ENCODE results near the gene ABCG2. TPM values are rescaled to one million over a fixed set of nuclear protein-coding genes. Genes with fewer than 3 reads are reported as not detected.
A peak's percentile ranks its signal among the peaks of the same experiment; 100 is the strongest.

Gene ABCG2
- total and polyA plus RNA-seq, 11 donors = 0.27 to 8.0 (median 2.7) TPM

DNA sequence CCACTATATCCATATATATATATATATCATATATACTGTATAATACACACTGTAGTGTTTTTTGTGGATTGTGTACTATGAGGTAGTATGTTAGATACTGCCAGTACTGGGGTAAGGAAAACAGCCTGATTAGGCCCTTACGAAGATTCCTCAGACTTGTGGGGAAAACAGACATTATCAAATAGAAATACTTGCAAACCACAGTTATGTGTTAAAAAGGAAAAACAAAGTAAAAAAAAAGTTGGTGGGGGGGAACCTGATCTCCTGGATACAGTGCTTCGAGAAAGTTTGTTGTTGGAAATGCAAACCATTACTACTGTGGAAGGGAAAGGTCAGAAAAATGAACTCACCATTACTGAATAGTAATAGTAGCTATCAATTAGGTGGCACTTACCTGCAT is 98.0 kb downstream of the ABCG2 start:
- intact Hi-C loops (cut with DNase I) = no loop called here
- TF ChIP-seq, protein P1, sequence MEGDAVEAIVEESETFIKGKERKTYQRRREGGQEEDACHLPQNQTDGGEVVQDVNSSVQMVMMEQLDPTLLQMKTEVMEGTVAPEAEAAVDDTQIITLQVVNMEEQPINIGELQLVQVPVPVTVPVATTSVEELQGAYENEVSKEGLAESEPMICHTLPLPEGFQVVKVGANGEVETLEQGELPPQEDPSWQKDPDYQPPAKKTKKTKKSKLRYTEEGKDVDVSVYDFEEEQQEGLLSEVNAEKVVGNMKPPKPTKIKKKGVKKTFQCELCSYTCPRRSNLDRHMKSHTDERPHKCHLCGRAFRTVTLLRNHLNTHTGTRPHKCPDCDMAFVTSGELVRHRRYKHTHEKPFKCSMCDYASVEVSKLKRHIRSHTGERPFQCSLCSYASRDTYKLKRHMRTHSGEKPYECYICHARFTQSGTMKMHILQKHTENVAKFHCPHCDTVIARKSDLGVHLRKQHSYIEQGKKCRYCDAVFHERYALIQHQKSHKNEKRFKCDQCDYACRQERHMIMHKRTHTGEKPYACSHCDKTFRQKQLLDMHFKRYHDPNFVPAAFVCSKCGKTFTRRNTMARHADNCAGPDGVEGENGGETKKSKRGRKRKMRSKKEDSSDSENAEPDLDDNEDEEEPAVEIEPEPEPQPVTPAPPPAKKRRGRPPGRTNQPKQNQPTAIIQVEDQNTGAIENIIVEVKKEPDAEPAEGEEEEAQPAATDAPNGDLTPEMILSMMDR (IDR thresholded peaks at IDR 0.05) = no peak
- TF ChIP-seq POLR2A (IDR thresholded peaks at IDR 0.05) = no peak
- H3K4me1 ChIP-seq = peaks cover 0 to 9% (median 0%) of the 10 kb centered on the region in 12 donors
- no peak overlapping the region for H3K27ac ChIP-seq
- WGBS, 4 donors = 88 to 94% (median 90%) methylated on average over 2 of the region's 2 CpGs
- ATAC-seq (no peak), DNase-seq (no peak)
- H3K27me3 ChIP-seq = no peaks in the 10 kb centered on the region
- no peak overlapping the region for H3K4me3 ChIP-seq
- H3K9me3 ChIP-seq = no peaks in the 10 kb centered on the region
- peaks cover 0 to 96% (median 74%) of the 10 kb centered on the region in 9 donors for H3K36me3 ChIP-seq

DNA sequence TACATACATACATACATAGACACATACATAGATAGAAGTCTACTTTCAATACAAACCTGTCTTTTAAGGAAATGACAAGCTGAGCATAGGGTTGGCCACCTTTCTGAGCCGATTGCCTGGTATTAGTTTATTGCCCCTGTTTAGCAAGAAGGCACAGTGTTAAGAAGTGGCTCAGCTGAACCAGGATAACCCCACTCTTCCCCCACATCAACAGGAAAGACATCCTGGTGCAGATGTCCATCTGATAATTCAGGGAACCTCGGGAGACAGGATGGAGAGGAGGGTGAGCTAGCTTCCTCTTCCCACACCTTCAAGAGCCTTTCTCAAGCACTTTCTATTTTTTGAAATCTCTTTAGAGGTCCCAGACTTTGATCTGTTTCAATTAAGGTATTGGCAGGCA is 98.7 kb downstream of the ABCG2 start:
- Histone ChIP-seq H3K4me1 (peaks cover 0 to 9% (median 0%) of the 10 kb centered on the region in 12 donors), H3K36me3 (peaks cover 0 to 96% (median 74%) of the 10 kb centered on the region in 9 donors), H3K9me3 (no peaks in the 10 kb centered on the region), H3K27me3 (no peaks in the 10 kb centered on the region), H3K4me3 (no peak overlapping the region), H3K27ac (no peak overlapping the region)
- DNase-seq (no peak), ATAC-seq (no peak)
- 33 to 53% (median 39%) methylated on average over 2 of the region's 2 CpGs for WGBS, 4 donors
- intact Hi-C loops (cut with DNase I) = no loop called here
- TF ChIP-seq, protein P1 (IDR thresholded peaks at IDR 0.05) = no peak
- TF ChIP-seq POLR2A (IDR thresholded peaks at IDR 0.05) = no peak

DNA sequence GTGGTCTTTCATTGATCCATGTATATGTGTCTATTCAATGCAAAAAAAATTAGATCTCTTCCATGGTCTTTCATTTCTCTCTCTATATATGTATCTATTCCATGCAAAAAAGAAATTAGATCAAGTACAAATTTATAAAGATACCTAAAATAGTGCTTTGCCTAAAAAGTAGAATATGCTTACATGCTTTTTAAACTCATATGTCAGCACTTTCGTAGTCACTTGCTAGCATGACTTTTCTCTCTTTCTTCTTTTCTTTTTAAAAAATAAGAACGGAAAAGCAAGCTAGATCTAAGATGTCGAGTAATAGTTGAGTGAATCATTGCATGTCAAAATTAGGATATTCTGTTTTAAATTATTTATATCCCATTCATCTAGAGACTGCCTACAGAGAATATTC is 100.1 kb downstream of the ABCG2 start:
- intact Hi-C loops (cut with DNase I) = no loop called here
- DNase-seq = no peak
- Histone ChIP-seq H3K9me3 (no peaks in the 10 kb centered on the region), H3K36me3 (peaks cover 0 to 94% (median 60%) of the 10 kb centered on the region in 9 donors), H3K27ac (no peak overlapping the region), H3K4me1 (peaks cover 0 to 9% (median 0%) of the 10 kb centered on the region in 12 donors), H3K27me3 (no peaks in the 10 kb centered on the region), H3K4me3 (no peak overlapping the region)
- no peak for ATAC-seq
- 95 to 98% (median 97%) methylated on average over 3 of the region's 3 CpGs for WGBS, 4 donors
- TF ChIP-seq POLR2A (IDR thresholded peaks at IDR 0.05) = no peak
- TF ChIP-seq, protein P1 (IDR thresholded peaks at IDR 0.05) = no peak

DNA sequence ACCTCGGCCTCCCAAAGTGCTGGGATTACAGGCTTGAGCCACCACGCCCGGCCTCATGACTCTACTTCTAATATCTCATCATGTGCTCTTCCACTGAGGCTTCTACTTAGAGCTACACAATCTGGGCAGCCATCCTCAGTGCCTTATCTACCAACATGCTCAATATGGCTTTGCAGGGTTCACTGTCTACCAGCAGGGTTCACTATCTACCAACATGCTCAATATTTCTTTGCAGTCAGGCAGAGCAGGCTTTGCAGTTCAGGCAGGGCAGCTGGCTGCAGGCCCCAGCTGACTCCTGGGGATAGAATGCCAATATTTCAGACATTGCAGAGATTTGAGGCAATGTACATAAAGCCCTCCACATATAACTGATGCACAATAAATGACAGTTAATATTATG is 103.5 kb downstream of the ABCG2 start:
- intact Hi-C loops (cut with DNase I) = no loop called here
- 64 to 93% (median 89%) methylated on average over 3 of the region's 3 CpGs for WGBS, 4 donors
- Histone ChIP-seq H3K4me1 (peaks cover 0 to 5% (median 0%) of the 10 kb centered on the region in 12 donors), H3K4me3 (no peak overlapping the region), H3K27ac (no peak overlapping the region), H3K9me3 (no peaks in the 10 kb centered on the region), H3K27me3 (no peaks in the 10 kb centered on the region), H3K36me3 (peaks cover 0 to 96% (median 76%) of the 10 kb centered on the region in 9 donors)
- peak in 2 of 5 donors; percentile 15 to 30 for DNase-seq
- ATAC-seq = peak; percentile 58 to 96 (median 81)
- TF ChIP-seq, protein P1 (IDR thresholded peaks at IDR 0.05) = peak in 10 of 12 donors; percentile 14 to 52 (median 36)
- TF ChIP-seq POLR2A (IDR thresholded peaks at IDR 0.05) = no peak

All from heart left ventricle (tissue), 16 donors.